ENCODE measurements around the gene CACNG5.

The CACNG5 gene

DNA sequence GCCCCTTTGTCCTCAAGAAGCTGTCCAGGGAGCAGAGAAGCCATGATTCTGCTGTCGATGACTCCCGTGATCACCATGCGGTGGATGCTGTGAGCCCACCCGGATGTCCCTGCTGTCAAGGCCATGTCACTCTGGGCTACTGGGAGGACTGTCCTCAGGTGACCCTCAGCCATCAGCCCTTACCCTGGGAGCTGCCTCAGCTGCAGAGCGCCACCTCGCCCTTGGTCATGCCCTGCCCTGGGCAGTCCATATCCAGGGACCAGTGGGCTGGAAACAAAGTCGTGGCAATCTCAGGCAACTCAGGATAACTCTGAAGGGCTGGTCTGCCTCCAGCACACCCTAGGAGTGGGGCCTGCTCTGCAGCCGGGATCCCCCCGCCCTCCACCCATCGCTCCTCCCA lies 63.6 kb downstream of the CACNG5 start:
- no peak for TF ChIP-seq TAF1 (IDR thresholded peaks at IDR 0.05; ENCODE audit: borderline replicate concordance, insufficient read depth, low read length)
- no peak for TF ChIP-seq SIN3A (IDR thresholded peaks at IDR 0.05; ENCODE audit: borderline replicate concordance, insufficient read depth, low read length)
- no peak for TF ChIP-seq POLR2AphosphoS5 (IDR thresholded peaks at IDR 0.05; ENCODE audit: low read depth, low read length)
- no peak for TF ChIP-seq FOXP2 (optimal IDR thresholded peaks at IDR 0.05; ENCODE audit: borderline replicate concordance, extremely low read depth, extremely low read length, insufficient read depth)
- TF ChIP-seq, protein P1, sequence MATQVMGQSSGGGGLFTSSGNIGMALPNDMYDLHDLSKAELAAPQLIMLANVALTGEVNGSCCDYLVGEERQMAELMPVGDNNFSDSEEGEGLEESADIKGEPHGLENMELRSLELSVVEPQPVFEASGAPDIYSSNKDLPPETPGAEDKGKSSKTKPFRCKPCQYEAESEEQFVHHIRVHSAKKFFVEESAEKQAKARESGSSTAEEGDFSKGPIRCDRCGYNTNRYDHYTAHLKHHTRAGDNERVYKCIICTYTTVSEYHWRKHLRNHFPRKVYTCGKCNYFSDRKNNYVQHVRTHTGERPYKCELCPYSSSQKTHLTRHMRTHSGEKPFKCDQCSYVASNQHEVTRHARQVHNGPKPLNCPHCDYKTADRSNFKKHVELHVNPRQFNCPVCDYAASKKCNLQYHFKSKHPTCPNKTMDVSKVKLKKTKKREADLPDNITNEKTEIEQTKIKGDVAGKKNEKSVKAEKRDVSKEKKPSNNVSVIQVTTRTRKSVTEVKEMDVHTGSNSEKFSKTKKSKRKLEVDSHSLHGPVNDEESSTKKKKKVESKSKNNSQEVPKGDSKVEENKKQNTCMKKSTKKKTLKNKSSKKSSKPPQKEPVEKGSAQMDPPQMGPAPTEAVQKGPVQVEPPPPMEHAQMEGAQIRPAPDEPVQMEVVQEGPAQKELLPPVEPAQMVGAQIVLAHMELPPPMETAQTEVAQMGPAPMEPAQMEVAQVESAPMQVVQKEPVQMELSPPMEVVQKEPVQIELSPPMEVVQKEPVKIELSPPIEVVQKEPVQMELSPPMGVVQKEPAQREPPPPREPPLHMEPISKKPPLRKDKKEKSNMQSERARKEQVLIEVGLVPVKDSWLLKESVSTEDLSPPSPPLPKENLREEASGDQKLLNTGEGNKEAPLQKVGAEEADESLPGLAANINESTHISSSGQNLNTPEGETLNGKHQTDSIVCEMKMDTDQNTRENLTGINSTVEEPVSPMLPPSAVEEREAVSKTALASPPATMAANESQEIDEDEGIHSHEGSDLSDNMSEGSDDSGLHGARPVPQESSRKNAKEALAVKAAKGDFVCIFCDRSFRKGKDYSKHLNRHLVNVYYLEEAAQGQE (IDR thresholded peaks at IDR 0.05; ENCODE audit: insufficient read depth in 1 of 2, low read depth in 2 of 2, low read length in 2 of 2), result no peak

DNA sequence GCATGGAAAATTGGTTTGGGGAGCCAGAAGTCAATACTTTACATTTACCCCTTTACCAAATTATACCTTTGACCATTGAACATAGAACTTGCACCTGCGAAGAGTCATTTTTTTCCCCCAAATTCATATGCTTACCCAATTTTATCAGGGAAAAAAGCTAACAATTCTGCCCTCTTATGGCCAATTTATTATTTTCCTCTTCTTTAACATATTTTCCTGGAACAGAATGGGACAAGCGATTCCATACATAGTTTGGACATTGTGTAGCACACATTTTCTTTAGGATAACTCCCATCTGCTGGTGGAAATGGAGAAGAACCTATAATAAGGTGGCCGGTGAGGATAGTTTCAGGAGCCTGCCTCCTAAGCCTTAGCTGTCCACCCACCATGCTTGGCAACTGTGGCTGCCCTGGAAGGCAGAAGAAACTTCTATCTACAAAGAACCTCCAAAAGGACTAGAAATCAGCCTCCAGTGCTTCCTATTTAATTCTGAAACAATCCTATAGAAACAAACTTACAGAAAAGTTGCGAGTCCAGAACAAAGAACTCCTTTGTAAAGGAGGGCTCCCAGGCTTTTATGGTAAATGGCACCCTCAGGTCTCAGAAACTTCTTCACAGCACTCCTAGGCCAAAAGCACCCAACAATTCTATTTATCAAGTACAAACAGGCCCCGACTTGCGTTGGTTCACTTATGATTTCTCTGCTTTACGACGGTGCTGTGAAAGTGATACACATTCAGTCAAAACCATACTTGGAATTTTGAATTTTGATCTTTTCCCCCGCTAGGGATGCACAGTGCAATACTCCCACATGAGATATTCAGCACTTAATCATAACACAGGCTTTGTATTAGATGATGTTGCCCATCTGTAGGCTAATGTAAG lies 65.5 kb downstream of the CACNG5 start:
- TF ChIP-seq FOXP2 (optimal IDR thresholded peaks at IDR 0.05; ENCODE audit: borderline replicate concordance, extremely low read depth, extremely low read length, insufficient read depth), result no peak
- no peak for TF ChIP-seq TAF1 (IDR thresholded peaks at IDR 0.05; ENCODE audit: borderline replicate concordance, insufficient read depth, low read length)
- TF ChIP-seq, protein P1 (IDR thresholded peaks at IDR 0.05; ENCODE audit: insufficient read depth in 1 of 2, low read depth in 2 of 2, low read length in 2 of 2), result no peak
- no peak for TF ChIP-seq SIN3A (IDR thresholded peaks at IDR 0.05; ENCODE audit: borderline replicate concordance, insufficient read depth, low read length)
- no peak for TF ChIP-seq POLR2AphosphoS5 (IDR thresholded peaks at IDR 0.05; ENCODE audit: low read depth, low read length)

DNA sequence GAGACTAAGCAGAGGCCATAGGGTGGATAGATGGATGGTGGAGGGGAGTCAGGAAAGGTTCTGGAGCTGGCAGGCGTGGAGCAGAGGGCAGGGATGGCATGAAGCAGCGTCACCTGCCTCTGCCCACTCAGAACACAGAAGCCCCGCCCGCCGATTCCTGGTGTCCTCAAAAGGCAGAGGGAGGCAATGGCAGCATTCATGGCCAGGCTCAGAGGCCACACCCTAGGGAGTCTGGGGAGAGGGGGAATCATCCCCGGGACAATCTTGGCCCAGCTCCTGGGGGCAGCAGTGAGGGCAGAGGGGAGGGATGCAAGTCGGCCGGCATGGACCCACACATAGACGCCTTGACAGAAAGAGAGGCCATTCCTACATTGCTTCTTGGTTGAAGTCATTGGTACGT lies 68.9 kb downstream of the CACNG5 start:
- TF ChIP-seq FOXP2 (optimal IDR thresholded peaks at IDR 0.05; ENCODE audit: borderline replicate concordance, extremely low read depth, extremely low read length, insufficient read depth) (no peak), TAF1 (IDR thresholded peaks at IDR 0.05; ENCODE audit: borderline replicate concordance, insufficient read depth, low read length) (no peak), POLR2AphosphoS5 (IDR thresholded peaks at IDR 0.05; ENCODE audit: low read depth, low read length) (no peak), SIN3A (IDR thresholded peaks at IDR 0.05; ENCODE audit: borderline replicate concordance, insufficient read depth, low read length) (no peak)
- TF ChIP-seq, protein P1 (IDR thresholded peaks at IDR 0.05; ENCODE audit: insufficient read depth in 1 of 2, low read depth in 2 of 2, low read length in 2 of 2), result no peak

DNA sequence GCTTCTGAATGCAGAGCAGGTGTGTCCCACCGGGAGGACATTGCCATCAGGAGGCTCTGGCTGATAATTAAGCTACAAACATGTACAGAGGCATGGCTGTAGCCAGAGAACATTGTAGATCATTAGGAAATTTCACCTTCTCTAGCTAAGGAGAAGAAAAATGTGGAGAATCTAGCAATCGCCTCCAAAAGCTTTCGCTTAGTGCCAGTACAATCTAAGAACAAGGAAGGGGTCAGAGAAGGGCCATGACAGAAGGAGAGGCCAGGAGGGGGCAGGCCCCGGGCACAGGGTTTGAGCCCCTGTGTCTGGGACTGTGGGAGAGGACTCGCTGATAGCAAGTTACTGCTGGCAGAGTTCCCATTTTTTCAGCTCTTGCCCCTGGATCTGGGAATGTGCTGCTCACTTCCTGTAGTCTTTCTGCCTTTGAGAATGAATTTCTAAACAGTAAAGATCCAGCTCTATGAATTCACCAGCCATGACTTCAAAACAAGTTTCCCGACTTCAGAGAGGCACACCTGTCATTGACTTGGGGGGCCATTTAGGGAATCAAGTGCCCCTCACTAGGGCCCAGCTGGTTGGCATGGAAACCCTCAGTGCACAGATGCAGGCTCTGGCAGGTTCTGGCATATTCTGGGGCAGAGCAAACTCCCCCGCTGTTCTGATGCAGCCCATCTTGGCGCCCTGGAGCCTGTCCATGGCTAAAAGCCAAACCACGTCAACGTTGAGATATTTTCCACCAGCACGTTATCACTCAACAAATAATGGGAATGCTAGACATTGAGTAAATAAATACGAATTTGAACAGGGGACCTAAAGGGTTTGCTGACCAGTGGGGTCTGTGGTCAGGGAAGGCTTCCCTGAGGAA lies 70.1 kb downstream of the CACNG5 start:
- TF ChIP-seq TAF1 (IDR thresholded peaks at IDR 0.05; ENCODE audit: borderline replicate concordance, insufficient read depth, low read length), result no peak
- TF ChIP-seq FOXP2 (optimal IDR thresholded peaks at IDR 0.05; ENCODE audit: borderline replicate concordance, extremely low read depth, extremely low read length, insufficient read depth), result no peak
- TF ChIP-seq, protein P1 (IDR thresholded peaks at IDR 0.05; ENCODE audit: insufficient read depth in 1 of 2, low read depth in 2 of 2, low read length in 2 of 2), result no peak
- no peak for TF ChIP-seq POLR2AphosphoS5 (IDR thresholded peaks at IDR 0.05; ENCODE audit: low read depth, low read length)
- TF ChIP-seq SIN3A (IDR thresholded peaks at IDR 0.05; ENCODE audit: borderline replicate concordance, insufficient read depth, low read length), result no peak
